Activated gamma-delta T cell treated with anti-CD3 and anti-CD28 coated beads, Interleukin-2, amount 50 U/mL, for 16 hours (primary cell): ENCODE data around the gene MAP3K20.
"Not testable (repeated sequence)": the region's sequence is repeated elsewhere in the genome, so short reads cannot be mapped to it uniquely, and the experiment has no call there.

Source experiments
- DNase-seq: peaks from one replicate; pipeline ENCODE4 v3.0.0-alpha.2; 2020; ENCODE audit warnings: low read depth

MAP3K20 gene

GRCh38 chr2:173235947-173236803 is 160.5 kb downstream of the MAP3K20 start:
- no peak for DNase-seq

GRCh38 chr2:173238385-173238784 is 162.7 kb downstream of the MAP3K20 start:
- no peak for DNase-seq

GRCh38 chr2:173238831-173239230 is 163.2 kb downstream of the MAP3K20 start:
- no peak for DNase-seq

GRCh38 chr2:173239644-173240043 is 164.0 kb downstream of the MAP3K20 start:
- DNase-seq: no peak

GRCh38 chr2:173240083-173240482 is 164.4 kb downstream of the MAP3K20 start:
- DNase-seq: no peak

- DNase-seq: no peak
These were observed 166.0 kb downstream of the MAP3K20 start for GRCh38 chr2:173241643-173242042.

GRCh38 chr2:173247156-173247555 is 171.5 kb downstream of the MAP3K20 start:
- DNase-seq: no peak

- DNase-seq: no peak
These were observed 172.7 kb downstream of the MAP3K20 start for GRCh38 chr2:173248381-173248780.

- DNase-seq: no peak
These were observed 174.3 kb downstream of the MAP3K20 start for GRCh38 chr2:173249661-173250641.

- DNase-seq: no peak
These were observed 175.6 kb downstream of the MAP3K20 start for GRCh38 chr2:173251225-173251624.

- DNase-seq: no peak
These were observed 176.9 kb downstream of the MAP3K20 start for GRCh38 chr2:173252581-173252980.

GRCh38 chr2:173254659-173255058 is 179.0 kb downstream of the MAP3K20 start:
- DNase-seq: no peak

- no peak for DNase-seq
These were observed 183.1 kb downstream of the MAP3K20 start for GRCh38 chr2:173258701-173259100.

- not testable (repeated sequence) for DNase-seq
These were observed 186.7 kb downstream of the MAP3K20 start for GRCh38 chr2:173262356-173262755.

- no peak for DNase-seq
These were observed 188.5 kb downstream of the MAP3K20 start for GRCh38 chr2:173264151-173264550.

GRCh38 chr2:173264603-173265366 is 189.1 kb downstream of the MAP3K20 start:
- DNase-seq: no peak

- DNase-seq: no peak
These were observed 195.5 kb downstream of the MAP3K20 start for GRCh38 chr2:173271135-173271534.

- DNase-seq: no peak
These were observed 196.2 kb downstream of the MAP3K20 start for GRCh38 chr2:173271825-173272224.

GRCh38 chr2:173272849-173273248 is 197.2 kb downstream of the MAP3K20 start:
- DNase-seq: no peak

- DNase-seq: no peak
These were observed 203.3 kb downstream of the MAP3K20 start for GRCh38 chr2:173278794-173279526.

- DNase-seq: no peak
These were observed 203.9 kb downstream of the MAP3K20 start for GRCh38 chr2:173279527-173279868.
